ENCODE measurements around the gene COL5A1. TPM values are rescaled to one million over a fixed set of nuclear protein-coding genes. Genes with fewer than 3 reads are reported as not detected.

The COL5A1 gene
- polyA plus RNA-seq, 1 donor (not counting 4 experiments of a cell fraction or from before 2014, with no cell fraction given), result 3.1 TPM

- peaks cover 0 to 2% of the 10 kb centered on the region in 2 experiments for H3K36me3 ChIP-seq (ENCODE audit: control insufficient read depth in 2 of 2, extremely low read depth in 1 of 2, insufficient read depth in 2 of 2, low read length in 2 of 2)
- DNase-seq (ENCODE audit: low read depth, low spot score) (no peak), FAIRE-seq (no peak)
- H3K4me1 ChIP-seq (ENCODE audit: control insufficient read depth, extremely low read depth, insufficient read depth, low read length), result no peaks in the 10 kb centered on the region
- no peak overlapping the region for H3K27ac ChIP-seq (ENCODE audit: control insufficient read depth, insufficient read depth, low read length)
- H3K9me3 ChIP-seq (ENCODE audit: control insufficient read depth, low read depth, low read length), result no peaks in the 10 kb centered on the region
- TF ChIP-seq EZH2 (IDR thresholded peaks at IDR 0.05; ENCODE audit: low read length) (no peak), CTCF (optimal IDR thresholded peaks at IDR 0.05 in 1 of 3, IDR thresholded peaks at IDR 0.05 in 1 of 3, conservative IDR thresholded peaks at IDR 0.05 in 1 of 3; ENCODE audit: extremely low read depth in 1 of 3, insufficient read depth in 2 of 3, low read length in 3 of 3) (no peak)
- no peaks in the 10 kb centered on the region for H3K9me1 ChIP-seq (ENCODE audit: control insufficient read depth, extremely low read depth, insufficient read depth, low read length)
- dilution Hi-C loops (cut with MboI; ENCODE audit: extremely low pct_ligation_motif_present, low sequenced_read_pairs), result no loop called here
- H3K27me3 ChIP-seq (ENCODE audit: control insufficient read depth, extremely low read depth, insufficient read depth, low read length), result no peaks in the 10 kb centered on the region
- no peak overlapping the region for H3K4me2 ChIP-seq (ENCODE audit: control insufficient read depth, extremely low read depth, insufficient read depth, low read depth, low read length)
- H4K20me1 ChIP-seq (ENCODE audit: control insufficient read depth, extremely low read depth, insufficient read depth, low read length), result no peaks in the 10 kb centered on the region
- H2AFZ ChIP-seq (ENCODE audit: control insufficient read depth, low read length), result no peak overlapping the region
- H3K9ac ChIP-seq (ENCODE audit: control insufficient read depth, extremely low read depth, insufficient read depth, low read length), result no peak overlapping the region
- no peaks in the 10 kb centered on the region for H3K79me2 ChIP-seq (ENCODE audit: control insufficient read depth, insufficient read depth, low read length)
- no peak overlapping the region for H3K4me3 ChIP-seq (ENCODE audit: control insufficient read depth in 2 of 3, extremely low read depth in 1 of 3, insufficient read depth in 2 of 3, low read depth in 1 of 3, low read length in 3 of 3)
These were observed 78.6 kb downstream of the COL5A1 start for GRCh38 chr9:134720136-134720753.

- no peak overlapping the region for H3K4me2 ChIP-seq (ENCODE audit: control insufficient read depth, extremely low read depth, insufficient read depth, low read depth, low read length)
- FAIRE-seq (no peak), DNase-seq (ENCODE audit: low read depth, low spot score) (no peak)
- no peak overlapping the region for H3K4me3 ChIP-seq (ENCODE audit: control insufficient read depth in 2 of 3, extremely low read depth in 1 of 3, insufficient read depth in 2 of 3, low read depth in 1 of 3, low read length in 3 of 3)
- H3K27ac ChIP-seq (ENCODE audit: control insufficient read depth, insufficient read depth, low read length), result no peak overlapping the region
- no peaks in the 10 kb centered on the region for H3K9me3 ChIP-seq (ENCODE audit: control insufficient read depth, low read depth, low read length)
- no peak for TF ChIP-seq EZH2 (IDR thresholded peaks at IDR 0.05; ENCODE audit: low read length)
- TF ChIP-seq CTCF (optimal IDR thresholded peaks at IDR 0.05 in 1 of 3, IDR thresholded peaks at IDR 0.05 in 1 of 3, conservative IDR thresholded peaks at IDR 0.05 in 1 of 3; ENCODE audit: extremely low read depth in 1 of 3, insufficient read depth in 2 of 3, low read length in 3 of 3), result no peak
- dilution Hi-C loops (cut with MboI; ENCODE audit: extremely low pct_ligation_motif_present, low sequenced_read_pairs), result no loop called here
- no peaks in the 10 kb centered on the region for H3K27me3 ChIP-seq (ENCODE audit: control insufficient read depth, extremely low read depth, insufficient read depth, low read length)
- no peak overlapping the region for H2AFZ ChIP-seq (ENCODE audit: control insufficient read depth, low read length)
- no peak overlapping the region for H3K9ac ChIP-seq (ENCODE audit: control insufficient read depth, extremely low read depth, insufficient read depth, low read length)
- H3K4me1 ChIP-seq (ENCODE audit: control insufficient read depth, extremely low read depth, insufficient read depth, low read length), result no peaks in the 10 kb centered on the region
- no peaks in the 10 kb centered on the region for H3K9me1 ChIP-seq (ENCODE audit: control insufficient read depth, extremely low read depth, insufficient read depth, low read length)
- H3K79me2 ChIP-seq (ENCODE audit: control insufficient read depth, insufficient read depth, low read length), result no peaks in the 10 kb centered on the region
- H4K20me1 ChIP-seq (ENCODE audit: control insufficient read depth, extremely low read depth, insufficient read depth, low read length), result no peaks in the 10 kb centered on the region
- peaks cover 0 to 2% of the 10 kb centered on the region in 2 experiments for H3K36me3 ChIP-seq (ENCODE audit: control insufficient read depth in 2 of 2, extremely low read depth in 1 of 2, insufficient read depth in 2 of 2, low read length in 2 of 2)
These were observed 79.2 kb downstream of the COL5A1 start for GRCh38 chr9:134720796-134721195.
